Mammary epithelial cell (primary cell): ENCODE data around the gene CALN1.

ENCODE experiments used
- EZH2 ChIP-seq: IDR thresholded peaks from 2 replicates; pipeline ENCODE4 v1.6.1; 2012; ENCODE audit warnings: low read length, inconsistent platforms, borderline replicate concordance
- TF ChIP-seq, protein P1 (sequence below), 2 donors: IDR thresholded peaks in 1 of 2; conservative IDR thresholded peaks in 1 of 2; 2 replicates each; pipeline ENCODE4 v1.5.1; 2011 to 2012; ENCODE audit warnings: inconsistent platforms in 2 of 2, low read length in 2 of 2, mild to moderate bottlenecking in 2 of 2, control low read depth in 1 of 2, low read depth in 1 of 2; ENCODE audit not compliant: insufficient read depth in 1 of 2; ENCODE audit errors: extremely low read depth in 1 of 2

DNA sequence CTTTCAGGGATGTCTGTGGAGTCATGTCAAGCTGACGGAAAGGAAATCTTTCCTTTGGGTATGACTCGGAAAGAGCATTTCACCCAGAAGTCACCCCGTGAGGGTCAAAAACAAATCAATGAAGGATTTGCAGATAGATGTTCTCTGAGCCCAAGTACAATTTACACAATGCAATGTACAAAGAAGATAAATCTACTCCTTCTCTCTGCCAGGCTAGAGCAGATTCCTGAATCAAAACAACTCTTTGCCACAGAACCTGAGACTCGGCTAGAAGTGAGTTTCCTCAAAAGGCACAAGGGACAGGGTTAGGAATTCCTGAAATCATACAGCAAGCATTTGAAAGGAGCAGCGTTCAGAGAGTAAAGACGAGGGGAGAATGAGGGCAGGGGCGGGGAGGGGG is 34.0 kb upstream of the CALN1 start:
- TF ChIP-seq, protein P1, sequence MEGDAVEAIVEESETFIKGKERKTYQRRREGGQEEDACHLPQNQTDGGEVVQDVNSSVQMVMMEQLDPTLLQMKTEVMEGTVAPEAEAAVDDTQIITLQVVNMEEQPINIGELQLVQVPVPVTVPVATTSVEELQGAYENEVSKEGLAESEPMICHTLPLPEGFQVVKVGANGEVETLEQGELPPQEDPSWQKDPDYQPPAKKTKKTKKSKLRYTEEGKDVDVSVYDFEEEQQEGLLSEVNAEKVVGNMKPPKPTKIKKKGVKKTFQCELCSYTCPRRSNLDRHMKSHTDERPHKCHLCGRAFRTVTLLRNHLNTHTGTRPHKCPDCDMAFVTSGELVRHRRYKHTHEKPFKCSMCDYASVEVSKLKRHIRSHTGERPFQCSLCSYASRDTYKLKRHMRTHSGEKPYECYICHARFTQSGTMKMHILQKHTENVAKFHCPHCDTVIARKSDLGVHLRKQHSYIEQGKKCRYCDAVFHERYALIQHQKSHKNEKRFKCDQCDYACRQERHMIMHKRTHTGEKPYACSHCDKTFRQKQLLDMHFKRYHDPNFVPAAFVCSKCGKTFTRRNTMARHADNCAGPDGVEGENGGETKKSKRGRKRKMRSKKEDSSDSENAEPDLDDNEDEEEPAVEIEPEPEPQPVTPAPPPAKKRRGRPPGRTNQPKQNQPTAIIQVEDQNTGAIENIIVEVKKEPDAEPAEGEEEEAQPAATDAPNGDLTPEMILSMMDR (conservative IDR thresholded peaks at IDR 0.05 in 1 of 2, IDR thresholded peaks at IDR 0.05 in 1 of 2; ENCODE audit: extremely low read depth in 1 of 2, insufficient read depth in 1 of 2, low read depth in 1 of 2, low read length in 2 of 2), result no peak
- no peak for TF ChIP-seq EZH2
